Rectal smooth muscle tissue (tissue), 1 donor: ENCODE data around the gene F5.

Experiments
- H3K27ac ChIP-seq: one replicate; pipeline ENCODE4 v1.7.0; 2013; ENCODE audit warnings: low read depth, low read length, inconsistent platforms
- H3K27me3 ChIP-seq: one replicate; pipeline ENCODE4 v1.7.0; 2013; ENCODE audit warnings: low read length; ENCODE audit not compliant: control insufficient read depth, insufficient read depth
- H3K36me3 ChIP-seq: one replicate; pipeline ENCODE4 v1.7.0; 2013; ENCODE audit warnings: low read length; ENCODE audit not compliant: control insufficient read depth, insufficient read depth
- H3K4me1 ChIP-seq: one replicate; pipeline ENCODE4 v1.7.0; 2013; ENCODE audit warnings: low read length; ENCODE audit not compliant: control insufficient read depth, insufficient read depth
- H3K4me3 ChIP-seq: one replicate; pipeline ENCODE4 v1.7.0; 2013; ENCODE audit warnings: low read length
- H3K9ac ChIP-seq: one replicate; pipeline ENCODE4 v1.7.0; 2013; ENCODE audit warnings: low read length

F5 gene

DNA sequence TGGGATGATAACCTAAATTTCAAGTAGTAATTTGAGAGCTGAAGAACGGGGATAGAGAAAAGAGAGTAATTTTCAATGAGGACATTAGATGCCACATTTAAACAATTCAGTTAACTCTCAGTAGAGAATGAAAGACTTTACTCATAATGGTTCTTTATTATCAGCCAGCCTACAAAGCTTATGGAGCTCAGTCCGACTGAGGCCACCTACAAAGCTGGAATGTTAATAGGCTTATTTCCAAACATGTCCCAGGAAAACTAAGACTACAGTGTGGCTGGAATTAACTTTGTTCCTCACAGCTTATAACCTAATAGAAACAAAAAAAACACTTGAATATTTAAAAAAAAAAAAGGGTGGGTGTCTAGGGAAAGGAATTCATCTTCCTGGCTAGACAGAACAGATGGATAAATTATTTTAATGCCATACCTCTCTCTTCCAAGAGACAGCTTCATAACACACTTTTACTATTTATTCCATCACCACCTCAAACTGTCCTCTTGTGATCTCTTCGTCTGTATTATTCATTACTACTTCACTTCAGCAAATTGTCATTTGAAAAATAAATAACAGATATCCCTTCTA lies 110.4 kb downstream of the F5 start:
- Histone ChIP-seq H3K27me3 (no peaks in the 10 kb centered on the region), H3K36me3 (no peaks in the 10 kb centered on the region)

GRCh38 chr1:169474302-169474995 lies 111.8 kb downstream of the F5 start:
- Histone ChIP-seq H3K36me3 (peaks cover 2% of the 10 kb centered on the region), H3K4me3 (no peak overlapping the region), H3K27ac (no peak overlapping the region), H3K27me3 (no peaks in the 10 kb centered on the region), H3K4me1 (no peaks in the 10 kb centered on the region), H3K9ac (no peak overlapping the region)

More for the DNA sequence above, 110.4 kb downstream of the F5 start:
- Histone ChIP-seq H3K27ac (no peak overlapping the region), H3K9ac (no peak overlapping the region), H3K4me1 (no peaks in the 10 kb centered on the region), H3K4me3 (no peak overlapping the region)

- Histone ChIP-seq H3K27me3 (no peaks in the 10 kb centered on the region), H3K9ac (no peak overlapping the region), H3K4me1 (no peaks in the 10 kb centered on the region), H3K36me3 (peaks cover 2% of the 10 kb centered on the region), H3K27ac (no peak overlapping the region), H3K4me3 (no peak overlapping the region)
Observed at GRCh38 chr1:169473347-169473746, 112.9 kb downstream of the F5 start.

GRCh38 chr1:169472738-169473137 lies 113.5 kb downstream of the F5 start:
- Histone ChIP-seq H3K4me3 (no peak overlapping the region), H3K27ac (no peak overlapping the region), H3K27me3 (no peaks in the 10 kb centered on the region), H3K9ac (no peak overlapping the region), H3K4me1 (no peaks in the 10 kb centered on the region), H3K36me3 (peaks cover 5% of the 10 kb centered on the region)

DNA sequence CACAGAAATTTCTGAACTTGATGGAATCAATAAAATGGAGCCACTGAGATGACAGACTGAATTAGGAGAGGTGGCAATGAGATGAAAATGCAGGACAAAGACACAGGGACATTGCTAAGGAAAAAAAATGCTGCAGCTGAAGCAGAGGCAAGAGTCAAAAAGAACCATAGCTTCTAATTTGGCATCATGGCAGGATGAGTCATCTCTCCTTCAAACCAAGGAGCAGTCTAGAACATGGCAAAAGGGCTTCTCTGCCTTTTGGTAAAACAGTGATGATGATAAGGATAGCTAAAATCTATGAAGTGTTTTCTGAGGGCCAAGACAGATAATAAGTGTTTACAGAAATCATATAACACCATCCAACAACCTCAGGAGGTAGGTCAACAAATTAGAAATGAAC lies 117.3 kb downstream of the F5 start:
- no peak overlapping the region for H3K9ac ChIP-seq
- H3K27ac ChIP-seq, result no peak overlapping the region
- peaks cover 8% of the 10 kb centered on the region for H3K36me3 ChIP-seq
- no peak overlapping the region for H3K4me3 ChIP-seq
- H3K27me3 ChIP-seq, result no peaks in the 10 kb centered on the region
- H3K4me1 ChIP-seq, result no peaks in the 10 kb centered on the region

- Histone ChIP-seq H3K27me3 (no peaks in the 10 kb centered on the region), H3K4me1 (no peaks in the 10 kb centered on the region), H3K9ac (no peak overlapping the region), H3K36me3 (peaks cover 8% of the 10 kb centered on the region), H3K4me3 (no peak overlapping the region), H3K27ac (no peak overlapping the region)
Observed at GRCh38 chr1:169466259-169467230, 119.7 kb downstream of the F5 start.

- Histone ChIP-seq H3K27me3 (no peaks in the 10 kb centered on the region), H3K9ac (no peak overlapping the region), H3K27ac (no peak overlapping the region), H3K4me1 (no peaks in the 10 kb centered on the region), H3K4me3 (no peak overlapping the region), H3K36me3 (peaks cover 8% of the 10 kb centered on the region)
Observed at GRCh38 chr1:169465281-169465680, 121.0 kb downstream of the F5 start.
